Smooth muscle cell of the brain vasculature (primary cell): Measurements from ENCODE around the gene CPNE4.
"Not testable (repeated sequence)": the region's sequence is repeated elsewhere in the genome, so short reads cannot be mapped to it uniquely, and the experiment has no call there.

Experiments used
- DNase-seq: peaks from one replicate; pipeline ENCODE4 v3.0.0-alpha.2; 2012; ENCODE audit warnings: low read depth, low spot score

Gene CPNE4

GRCh38 chr3:132016061-132017041, 18.5 kb downstream of the CPNE4 start:
- no peak for DNase-seq

- no peak for DNase-seq
These were observed 20.7 kb downstream of the CPNE4 start for GRCh38 chr3:132014105-132014504.

- no peak for DNase-seq
These were observed 25.6 kb downstream of the CPNE4 start for GRCh38 chr3:132009241-132009640.

GRCh38 chr3:132008837-132009236, 26.0 kb downstream of the CPNE4 start:
- no peak for DNase-seq

GRCh38 chr3:132007617-132008016, 27.2 kb downstream of the CPNE4 start:
- DNase-seq = no peak

- no peak for DNase-seq
These were observed 28.1 kb downstream of the CPNE4 start for GRCh38 chr3:132006605-132007204.

GRCh38 chr3:132004571-132004970, 30.2 kb downstream of the CPNE4 start:
- DNase-seq = no peak

- no peak for DNase-seq
These were observed 31.1 kb downstream of the CPNE4 start for GRCh38 chr3:132003685-132004084.

- no peak for DNase-seq
These were observed 32.8 kb downstream of the CPNE4 start for GRCh38 chr3:132001999-132002398.

- DNase-seq = no peak
These were observed 33.8 kb downstream of the CPNE4 start for GRCh38 chr3:132001036-132001435.

- DNase-seq = no peak
These were observed 36.8 kb downstream of the CPNE4 start for GRCh38 chr3:131998027-131998426.

GRCh38 chr3:131995891-131996290, 38.9 kb downstream of the CPNE4 start:
- no peak for DNase-seq

- DNase-seq = no peak
These were observed 45.5 kb downstream of the CPNE4 start for GRCh38 chr3:131989318-131989717.

- no peak for DNase-seq
These were observed 46.6 kb downstream of the CPNE4 start for GRCh38 chr3:131988209-131988608.

GRCh38 chr3:131983689-131984088, 51.1 kb downstream of the CPNE4 start:
- no peak for DNase-seq

- no peak for DNase-seq
These were observed 53.5 kb downstream of the CPNE4 start for GRCh38 chr3:131981323-131981722.

- no peak for DNase-seq
These were observed 58.4 kb downstream of the CPNE4 start for GRCh38 chr3:131976448-131976847.

GRCh38 chr3:131975047-131975446, 59.8 kb downstream of the CPNE4 start:
- DNase-seq = no peak

- DNase-seq = no peak
These were observed 61.1 kb downstream of the CPNE4 start for GRCh38 chr3:131973731-131974130.

GRCh38 chr3:131972550-131972949, 62.3 kb downstream of the CPNE4 start:
- DNase-seq = no peak

- no peak for DNase-seq
These were observed 62.7 kb downstream of the CPNE4 start for GRCh38 chr3:131972091-131972490.

GRCh38 chr3:131963442-131963841, 71.4 kb downstream of the CPNE4 start:
- not testable (repeated sequence) for DNase-seq

- DNase-seq = no peak
These were observed 71.8 kb downstream of the CPNE4 start for GRCh38 chr3:131962982-131963381.
